Right renal pelvis (tissue), 4 donors: ENCODE results near the gene IREB2. TPM values are rescaled to one million over a fixed set of nuclear protein-coding genes. Genes with fewer than 3 reads are reported as not detected.
"Not testable (repeated sequence)": the region's sequence is repeated elsewhere in the genome, so short reads cannot be mapped to it uniquely, and the experiment has no call there.

ENCODE experiments used
- DNase-seq, 4 donors: peaks; one replicate each; pipeline ENCODE4 v3.0.0-alpha.2; 2013; ENCODE audit warnings: low read depth in 4 of 4, low spot score in 3 of 4, missing footprints in 1 of 4
- polyA plus RNA-seq, 4 donors: library from polyadenylated mRNA; unstranded; fragments of 120-200 nt; gene quantifications; one replicate each; pipeline ENCODE4 v1.2.1, GENCODE V29; 2013; ENCODE audit not compliant: insufficient read length in 4 of 4

The IREB2 gene
- polyA plus RNA-seq, 4 donors, result 57.4 to 70.6 (median 67.6) TPM

- DNase-seq, result no peak
These were observed 5.4 kb upstream of the IREB2 start for GRCh38 chr15:78432664-78433063.

GRCh38 chr15:78434134-78434533 lies 3.9 kb upstream of the IREB2 start:
- no peak for DNase-seq

- not testable (repeated sequence) for DNase-seq
These were observed 3.3 kb upstream of the IREB2 start for GRCh38 chr15:78434711-78435110.

GRCh38 chr15:78437107-78437761 lies 782 bp upstream of the IREB2 start:
- peak in 1 of 4 donors; percentile 8 for DNase-seq

GRCh38 chr15:78438619-78439285 lies 736 bp downstream of the IREB2 start:
- peak in 1 of 4 donors; percentile 13 for DNase-seq

GRCh38 chr15:78440375-78441373 lies 2.7 kb downstream of the IREB2 start:
- DNase-seq, result no peak

GRCh38 chr15:78444255-78444654 lies 6.2 kb downstream of the IREB2 start:
- no peak for DNase-seq

GRCh38 chr15:78445875-78446274 lies 7.9 kb downstream of the IREB2 start:
- DNase-seq, result no peak

- no peak for DNase-seq
These were observed 8.5 kb downstream of the IREB2 start for GRCh38 chr15:78446551-78446950.

- DNase-seq, result no peak
These were observed 10.6 kb downstream of the IREB2 start for GRCh38 chr15:78448441-78449219.

- DNase-seq, result no peak
These were observed 11.4 kb downstream of the IREB2 start for GRCh38 chr15:78449220-78449999.

GRCh38 chr15:78450285-78450858 lies 12.4 kb downstream of the IREB2 start:
- no peak for DNase-seq

- DNase-seq, result no peak
These were observed 14.5 kb downstream of the IREB2 start for GRCh38 chr15:78452485-78452884.

- DNase-seq, result no peak
These were observed 15.4 kb downstream of the IREB2 start for GRCh38 chr15:78453447-78453846.

GRCh38 chr15:78454992-78455391 lies 17.0 kb downstream of the IREB2 start:
- no peak for DNase-seq

- DNase-seq, result no peak
These were observed 17.7 kb downstream of the IREB2 start for GRCh38 chr15:78455749-78456148.

GRCh38 chr15:78456426-78456825 lies 18.4 kb downstream of the IREB2 start:
- DNase-seq, result no peak

- DNase-seq, result peak in 3 of 4 donors; percentile 3 to 15 (median 12)
These were observed 19.1 kb downstream of the IREB2 start for GRCh38 chr15:78457101-78457500.

GRCh38 chr15:78460737-78461136 lies 22.7 kb downstream of the IREB2 start:
- no peak for DNase-seq
